GM12878 (cell line): ENCODE data around the gene MILR1. TPM values are rescaled to one million over a fixed set of nuclear protein-coding genes. Genes with fewer than 3 reads are reported as not detected.

Experiments
- ASH2L ChIP-seq: fragments of 300-600, 200-600 bp; sonication (generic); IDR thresholded peaks from 2 replicates; pipeline ENCODE4 v1.6.1; 2017; ENCODE audit warnings: low read depth, mild to moderate bottlenecking, borderline replicate concordance
- ATF2 ChIP-seq: IDR thresholded peaks from 2 replicates; pipeline ENCODE4 v1.6.1; 2012; ENCODE audit warnings: low read length, inconsistent platforms
- BACH1 ChIP-seq: fragments of 450-650 bp; IDR thresholded peaks from 2 replicates; pipeline ENCODE4 v1.6.1; 2017; ENCODE audit warnings: mild to moderate bottlenecking, borderline replicate concordance
- BMI1 ChIP-seq: fragments of 450-650 bp; IDR thresholded peaks from 2 replicates; pipeline ENCODE4 v1.6.1; 2016; ENCODE audit warnings: mild to moderate bottlenecking, moderate library complexity, borderline replicate concordance
- CBX5 ChIP-seq: sonication (generic); IDR thresholded peaks from 2 replicates; pipeline ENCODE4 v1.6.1; 2016; ENCODE audit warnings: low read depth, moderate library complexity, mild to moderate bottlenecking, inconsistent platforms
- GATAD2B ChIP-seq: fragments of 450-650 bp; conservative IDR thresholded peaks from 2 replicates; pipeline ENCODE4 v1.6.1; 2017; ENCODE audit warnings: low read depth, mild to moderate bottlenecking, moderate library complexity
- HDGF ChIP-seq: fragments of 450-650 bp; IDR thresholded peaks from 2 replicates; pipeline ENCODE4 v1.6.1; 2016; ENCODE audit warnings: antibody characterized with exemption
- JUNB ChIP-seq: IDR thresholded peaks from 2 replicates; pipeline ENCODE4 v1.6.1; 2016; ENCODE audit warnings: antibody characterized with exemption, mild to moderate bottlenecking
- MXI1 ChIP-seq: fragments of 150-350 bp; IDR thresholded peaks from 2 replicates; pipeline ENCODE4 v1.6.1; 2011; ENCODE audit warnings: low read depth, mild to moderate bottlenecking, inconsistent platforms, low read length, improper control_type of control experiment
- MYB ChIP-seq: fragments of 150-350 bp; IDR thresholded peaks from 2 replicates; pipeline ENCODE4 v1.6.1; 2014; ENCODE audit warnings: mild to moderate bottlenecking, low read depth, low read length, borderline replicate concordance
- NFIC ChIP-seq: IDR thresholded peaks from 2 replicates; pipeline ENCODE4 v1.6.1; 2012; ENCODE audit warnings: low read depth, mild to moderate bottlenecking, inconsistent platforms, low read length, moderate library complexity
- NFXL1 ChIP-seq: fragments of 450-650 bp; IDR thresholded peaks from 2 replicates; pipeline ENCODE4 v1.6.1; 2017; ENCODE audit warnings: antibody characterized with exemption, mild to moderate bottlenecking, borderline replicate concordance
- NKRF ChIP-seq: fragments of 450-650 bp; conservative IDR thresholded peaks from 2 replicates; pipeline ENCODE4 v1.6.1; 2017; ENCODE audit warnings: mild to moderate bottlenecking, moderate library complexity
- REST ChIP-seq: IDR thresholded peaks from 2 replicates; pipeline ENCODE4 v1.6.1; 2012; ENCODE audit warnings: mild to moderate bottlenecking, low read depth, low read length
- SIN3A ChIP-seq: IDR thresholded peaks from 2 replicates; pipeline ENCODE4 v1.6.1; 2012; ENCODE audit warnings: low read depth, low read length, improper control_type of control experiment
- TARDBP ChIP-seq: IDR thresholded peaks from 2 replicates; pipeline ENCODE4 v1.6.1; 2016; ENCODE audit warnings: borderline replicate concordance
- YBX1 ChIP-seq: fragments of 450-650 bp; IDR thresholded peaks from 2 replicates; pipeline ENCODE4 v1.6.1; 2016; ENCODE audit warnings: antibody characterized with exemption
- polyA plus RNA-seq, 11 experiments: library from polyadenylated mRNA; depleted of rRNA in 4 of 11; unstranded in 6 of 11; stranded (reverse) in 5 of 11; fragments of >200 nt; fragmentation: Nextera tagmentation in 4 of 11; fragmentation: Illumina TruSeq in 1 of 11; extraction: Ambion mirVana in 4 of 11; extraction: Trizol in 1 of 11; gene quantifications; 1 replicate in 1 of 11; 2 replicates in 10 of 11; pipeline versions ENCODE4 v1.2.1 to v1.2.3, GENCODE V29; 2011 to 2016; ENCODE audit warnings: inconsistent platforms in 2 of 11, missing spikeins in 2 of 11, low read depth in 1 of 11
- total RNA-seq, 4 experiments: library from RNA; depleted of rRNA in 3 of 4; stranded (reverse); fragments of >200 nt in 3 of 4; fragmentation: Illumina TruSeq in 1 of 4; extraction: Trizol in 1 of 4; gene quantifications; 2 replicates each; pipeline versions ENCODE4 v1.2.1 to v1.2.3, GENCODE V29; 2013 to 2021
- TF ChIP-seq, protein P1 (sequence below): fragments of 450-650 bp; IDR thresholded peaks from 2 replicates; pipeline ENCODE4 v1.6.1; 2018; ENCODE audit warnings: mild to moderate bottlenecking, low read depth, moderate library complexity; ENCODE audit not compliant: partially characterized antibody

Gene MILR1
- total and polyA plus RNA-seq, 10 of the 15 experiments (the other 5 are each of a cell fraction or from before 2014, with no cell fraction given): 2.0 to 47.2 (median 17.2) TPM

GRCh38 chr17:64506576-64507412, 57.9 kb downstream of the MILR1 start, which contains the start of gene CEP95 (continued):
- TF ChIP-seq, protein P1, sequence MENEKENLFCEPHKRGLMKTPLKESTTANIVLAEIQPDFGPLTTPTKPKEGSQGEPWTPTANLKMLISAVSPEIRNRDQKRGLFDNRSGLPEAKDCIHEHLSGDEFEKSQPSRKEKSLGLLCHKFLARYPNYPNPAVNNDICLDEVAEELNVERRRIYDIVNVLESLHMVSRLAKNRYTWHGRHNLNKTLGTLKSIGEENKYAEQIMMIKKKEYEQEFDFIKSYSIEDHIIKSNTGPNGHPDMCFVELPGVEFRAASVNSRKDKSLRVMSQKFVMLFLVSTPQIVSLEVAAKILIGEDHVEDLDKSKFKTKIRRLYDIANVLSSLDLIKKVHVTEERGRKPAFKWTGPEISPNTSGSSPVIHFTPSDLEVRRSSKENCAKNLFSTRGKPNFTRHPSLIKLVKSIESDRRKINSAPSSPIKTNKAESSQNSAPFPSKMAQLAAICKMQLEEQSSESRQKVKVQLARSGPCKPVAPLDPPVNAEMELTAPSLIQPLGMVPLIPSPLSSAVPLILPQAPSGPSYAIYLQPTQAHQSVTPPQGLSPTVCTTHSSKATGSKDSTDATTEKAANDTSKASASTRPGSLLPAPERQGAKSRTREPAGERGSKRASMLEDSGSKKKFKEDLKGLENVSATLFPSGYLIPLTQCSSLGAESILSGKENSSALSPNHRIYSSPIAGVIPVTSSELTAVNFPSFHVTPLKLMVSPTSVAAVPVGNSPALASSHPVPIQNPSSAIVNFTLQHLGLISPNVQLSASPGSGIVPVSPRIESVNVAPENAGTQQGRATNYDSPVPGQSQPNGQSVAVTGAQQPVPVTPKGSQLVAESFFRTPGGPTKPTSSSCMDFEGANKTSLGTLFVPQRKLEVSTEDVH: peak; percentile 87
- TF ChIP-seq NFIC (no peak), JUNB (no peak; the same call in 1 of the 2 replicates), CBX5 (0 out of 2 replicates have a peak, but pooled peaks have one; percentile 47), NKRF (peak; percentile 55), MXI1 (peak; percentile 67), SIN3A (no peak; the same call in 1 of the 2 replicates), ASH2L (0 out of 2 replicates have a peak, but pooled peaks have one; percentile 42), TARDBP (0 out of 2 replicates have a peak, but pooled peaks have one; percentile 81), BACH1 (peak; percentile 14; the same call in 1 of the 2 replicates), BMI1 (no peak), YBX1 (no peak), HDGF (no peak), GATAD2B (peak; percentile 82), NFXL1 (no peak), ATF2 (peak; percentile 49; the same call in 1 of the 2 replicates), MYB (no peak), REST (no peak)
